Endodermal cell (in vitro differentiated cells): ENCODE results near the gene CERS6. TPM values are rescaled to one million over a fixed set of nuclear protein-coding genes. Genes with fewer than 3 reads are reported as not detected.

Source experiments
- DNase-seq: peaks from one replicate; pipeline ENCODE4 v3.0.0-alpha.2; 2017
- H3K27ac ChIP-seq: 2 replicates; pipeline ENCODE4 v1.5.1; 2013; ENCODE audit warnings: mild to moderate bottlenecking, low read depth, low read length, moderate library complexity
- H3K27me3 ChIP-seq: 2 replicates; pipeline ENCODE4 v1.6.1; 2013; ENCODE audit warnings: mild to moderate bottlenecking, low read length, moderate library complexity; ENCODE audit not compliant: insufficient read depth, control insufficient read depth, poor library complexity, severe bottlenecking
- H3K36me3 ChIP-seq: 2 replicates; pipeline ENCODE4 v1.7.0; 2013; ENCODE audit warnings: mild to moderate bottlenecking, low read length, moderate library complexity; ENCODE audit not compliant: control insufficient read depth, insufficient read depth
- H3K4me1 ChIP-seq: one replicate; pipeline ENCODE4 v1.7.0; 2013; ENCODE audit warnings: low read length; ENCODE audit not compliant: control insufficient read depth, insufficient read depth
- H3K4me3 ChIP-seq: 2 replicates; pipeline ENCODE4 v1.5.1; 2013; ENCODE audit warnings: mild to moderate bottlenecking, low read length, moderate library complexity
- H3K9ac ChIP-seq: 2 replicates; pipeline ENCODE4 v1.6.1; 2013; ENCODE audit warnings: mild to moderate bottlenecking, low read length, moderate library complexity; ENCODE audit not compliant: poor library complexity, severe bottlenecking; ENCODE audit errors: extremely low read depth
- H3K9me3 ChIP-seq: 2 replicates; pipeline ENCODE4 v1.6.1; 2013; ENCODE audit warnings: mild to moderate bottlenecking, low read length, moderate library complexity; ENCODE audit not compliant: control insufficient read depth
- H3K27ac Mint-ChIP-seq: 2 replicates; pipeline ENCODE4 v1.8.0; 2020; ENCODE audit warnings: mixed read lengths
- H3K27me3 Mint-ChIP-seq: 2 replicates; pipeline ENCODE4 v1.8.0; 2021; ENCODE audit warnings: mild to moderate bottlenecking, mixed read lengths; ENCODE audit not compliant: insufficient read depth
- H3K36me3 Mint-ChIP-seq: 2 replicates; pipeline ENCODE4 v1.8.0; 2020; ENCODE audit warnings: low read depth, mixed read lengths
- H3K4me1 Mint-ChIP-seq: 2 replicates; pipeline ENCODE4 v1.8.0; 2020; ENCODE audit warnings: mixed read lengths
- H3K4me3 Mint-ChIP-seq: 2 replicates; pipeline ENCODE4 v1.8.0; 2020; ENCODE audit warnings: mild to moderate bottlenecking, moderate library complexity, mixed read lengths
- H3K9me3 Mint-ChIP-seq: 2 replicates; pipeline ENCODE4 v1.8.0; 2020; ENCODE audit warnings: mild to moderate bottlenecking, mixed read lengths
- CTCF ChIP-seq: fragments of 200-600 bp; sonication (generic); conservative IDR thresholded peaks from 2 replicates; pipeline ENCODE4 v1.5.0; 2021; ENCODE audit warnings: antibody characterized with exemption, mild to moderate bottlenecking
- WGBS, 2 experiments: methylation state at CpG; one replicate each; pipeline versions ENCODE4 v1.1.5 to v1.1.7; 2013; ENCODE audit warnings: missing lambda C conversion rate in 2 of 2, mixed read lengths in 1 of 2; ENCODE audit not compliant: insufficient coverage in 1 of 2, insufficient read length in 1 of 2; 5-methylcytosine and 5-hydroxymethylcytosine counted together
- total RNA-seq, 2 donors: library from RNA; stranded (reverse); fragmentation: NEBNext Ultra II Directional in 1 of 2; extraction: Animal tissue kit (Norgen Biotek cat#: 25700) in 1 of 2; gene quantifications; 2 replicates in 1 of 2; 3 replicates in 1 of 2; pipeline ENCODE4 v1.2.1, GENCODE V29; 2021

CERS6 gene
- total RNA-seq, 2 donors from 2014 or later = 41.3 to 52.0 TPM

- 100% methylated on average over 1 of the region's 1 CpG for WGBS, 2 experiments
- H3K4me1 ChIP-seq = peaks cover 3% of the 10 kb centered on the region
- no peaks in the 10 kb centered on the region for H3K36me3 ChIP-seq
- H3K27ac ChIP-seq = no peak overlapping the region
- Mint-ChIP-seq H3K27ac (no peak overlapping the region), H3K4me3 (no peak overlapping the region), H3K27me3 (no peaks in the 10 kb centered on the region), H3K36me3 (peaks cover 17% of the 10 kb centered on the region), H3K9me3 (peaks cover 11% of the 10 kb centered on the region), H3K4me1 (peaks cover 25% of the 10 kb centered on the region)
- H3K9ac ChIP-seq = no peak overlapping the region
- no peak for DNase-seq
- H3K9me3 ChIP-seq = peaks cover 17% of the 10 kb centered on the region
- no peak for TF ChIP-seq CTCF
- H3K4me3 ChIP-seq = no peak overlapping the region
- H3K27me3 ChIP-seq = no peaks in the 10 kb centered on the region
These were observed 143.7 kb downstream of the CERS6 start for GRCh38 chr2:168599738-168600137.

DNA sequence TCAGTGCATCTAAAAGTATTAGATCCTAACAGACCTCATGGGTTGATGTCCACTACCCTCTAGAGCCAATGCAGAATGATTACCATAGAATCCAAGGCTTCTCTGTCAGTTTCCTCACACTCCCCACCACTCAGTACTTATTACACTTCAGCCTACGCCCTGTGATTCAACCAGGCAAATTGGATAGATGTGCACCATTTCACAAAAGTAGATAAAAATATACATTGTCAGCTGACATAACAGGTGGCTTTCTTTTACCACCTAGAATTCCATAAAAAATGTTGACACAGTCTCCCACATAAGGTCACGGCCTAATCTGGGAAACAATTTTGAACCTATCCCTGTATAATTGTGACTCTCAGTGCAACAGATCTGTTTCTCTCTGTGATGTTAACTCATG is 144.9 kb downstream of the CERS6 start:
- TF ChIP-seq CTCF = no peak
- Histone ChIP-seq H3K27me3 (no peaks in the 10 kb centered on the region), H3K36me3 (peaks cover 5% of the 10 kb centered on the region), H3K4me1 (peaks cover 3% of the 10 kb centered on the region), H3K27ac (no peak overlapping the region), H3K4me3 (no peak overlapping the region), H3K9ac (no peak overlapping the region), H3K9me3 (peaks cover 29% of the 10 kb centered on the region)
- no peak overlapping the region for H3K27ac Mint-ChIP-seq
- no peak overlapping the region for H3K4me3 Mint-ChIP-seq
- H3K27me3 Mint-ChIP-seq = no peaks in the 10 kb centered on the region
- peaks cover 24% of the 10 kb centered on the region for H3K36me3 Mint-ChIP-seq
- 90 to 100% methylated on average over 1 to 2 of the region's 2 CpGs for WGBS, 2 experiments
- peaks cover 23% of the 10 kb centered on the region for H3K4me1 Mint-ChIP-seq
- H3K9me3 Mint-ChIP-seq = peaks cover 23% of the 10 kb centered on the region
- no peak for DNase-seq

GRCh38 chr2:168601741-168602140 is 145.7 kb downstream of the CERS6 start:
- no peak for DNase-seq
- Histone ChIP-seq H3K4me3 (no peak overlapping the region), H3K4me1 (peaks cover 3% of the 10 kb centered on the region), H3K27me3 (no peaks in the 10 kb centered on the region), H3K36me3 (peaks cover 5% of the 10 kb centered on the region), H3K9me3 (peaks cover 37% of the 10 kb centered on the region), H3K27ac (no peak overlapping the region), H3K9ac (no peak overlapping the region)
- Mint-ChIP-seq H3K4me3 (no peak overlapping the region), H3K9me3 (peaks cover 31% of the 10 kb centered on the region), H3K36me3 (peaks cover 32% of the 10 kb centered on the region), H3K27ac (no peak overlapping the region), H3K4me1 (peaks cover 23% of the 10 kb centered on the region), H3K27me3 (no peaks in the 10 kb centered on the region)
- TF ChIP-seq CTCF = no peak
- whole genome bisulfite sequencing, 2 experiments = 91 to 100% methylated on average over 1 to 3 of the region's 3 CpGs
